ENCODE results near the gene FBXO17.
A peak's percentile ranks its signal among the peaks of the same experiment; 100 is the strongest.

FBXO17 gene

DNA sequence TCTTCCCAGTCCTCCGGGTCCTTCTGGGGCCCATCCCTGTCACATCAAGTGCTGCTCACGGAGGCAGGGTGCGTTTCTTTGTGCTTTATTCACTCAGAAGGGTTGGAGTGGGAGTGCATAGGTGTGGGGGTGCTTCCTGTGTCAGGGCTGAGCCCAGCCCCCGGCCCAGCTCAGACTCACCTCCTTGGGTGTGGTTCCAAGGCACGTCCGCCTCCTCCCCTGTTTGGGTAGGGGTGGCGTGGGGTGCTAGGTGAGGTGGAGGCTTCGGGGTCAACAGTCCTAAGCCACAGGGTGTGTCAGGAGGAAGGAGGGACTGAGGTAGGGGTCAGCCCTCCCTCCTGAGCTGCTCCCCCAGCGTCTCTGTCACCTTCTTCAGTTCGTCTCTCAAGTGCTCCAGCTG, 66.6 kb downstream of the FBXO17 start:
- no peak for DNase-seq
- no peak for TF ChIP-seq POLR2A (IDR thresholded peaks at IDR 0.05; ENCODE audit: low read length)
- TF ChIP-seq GATA1 (IDR thresholded peaks at IDR 0.05; ENCODE audit: low read depth, low read length), result no peak

DNA sequence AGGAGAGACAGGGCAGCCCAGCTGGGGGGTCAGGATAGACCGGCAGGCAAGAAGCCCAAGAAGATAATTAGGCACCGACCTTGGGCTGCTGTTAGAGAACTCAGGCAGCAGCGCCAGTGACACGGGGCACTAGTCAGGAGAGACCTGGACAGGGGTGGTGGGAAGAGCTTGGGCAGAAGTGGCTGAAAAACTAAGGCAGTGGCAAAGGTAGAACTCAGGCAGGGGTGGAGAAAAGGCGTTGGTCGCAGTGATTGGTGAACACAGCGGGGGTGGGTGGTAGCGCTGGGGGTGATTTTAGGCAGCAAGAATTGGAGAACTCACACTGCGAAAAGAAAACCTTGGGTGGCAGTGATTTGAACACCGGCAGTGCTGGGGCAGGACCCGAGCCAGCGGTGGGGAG, 67.9 kb downstream of the FBXO17 start:
- TF ChIP-seq POLR2A (IDR thresholded peaks at IDR 0.05; ENCODE audit: low read length), result no peak
- no peak for TF ChIP-seq GATA1 (IDR thresholded peaks at IDR 0.05; ENCODE audit: low read depth, low read length)
- no peak for DNase-seq

DNA sequence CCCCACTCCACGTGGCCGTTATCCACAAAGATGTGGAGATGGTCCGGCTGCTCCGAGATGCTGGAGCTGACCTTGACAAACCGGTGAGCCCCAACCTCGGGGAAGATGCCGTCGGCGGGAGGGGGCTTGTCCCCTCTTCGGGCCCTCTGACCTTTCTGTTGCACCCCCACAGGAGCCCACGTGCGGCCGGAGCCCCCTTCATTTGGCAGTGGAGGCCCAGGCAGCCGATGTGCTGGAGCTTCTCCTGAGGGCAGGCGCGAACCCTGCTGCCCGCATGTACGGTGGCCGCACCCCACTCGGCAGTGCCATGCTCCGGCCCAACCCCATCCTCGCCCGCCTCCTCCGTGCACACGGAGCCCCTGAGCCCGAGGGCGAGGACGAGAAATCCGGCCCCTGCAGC, 68.3 kb downstream of the FBXO17 start:
- no peak for DNase-seq
- TF ChIP-seq GATA1 (IDR thresholded peaks at IDR 0.05; ENCODE audit: low read depth, low read length) (no peak), POLR2A (IDR thresholded peaks at IDR 0.05; ENCODE audit: low read length) (no peak)

GRCh38 chr19:38905620-38906019, 69.9 kb downstream of the FBXO17 start:
- TF ChIP-seq GATA1 (IDR thresholded peaks at IDR 0.05; ENCODE audit: low read depth, low read length) (no peak), POLR2A (IDR thresholded peaks at IDR 0.05; ENCODE audit: low read length) (no peak)
- DNase-seq, result no peak

GRCh38 chr19:38904581-38905539, 70.7 kb downstream of the FBXO17 start:
- no peak for TF ChIP-seq POLR2A (IDR thresholded peaks at IDR 0.05; ENCODE audit: low read length)
- TF ChIP-seq GATA1 (IDR thresholded peaks at IDR 0.05; ENCODE audit: low read depth, low read length), result no peak
- no peak for DNase-seq

DNA sequence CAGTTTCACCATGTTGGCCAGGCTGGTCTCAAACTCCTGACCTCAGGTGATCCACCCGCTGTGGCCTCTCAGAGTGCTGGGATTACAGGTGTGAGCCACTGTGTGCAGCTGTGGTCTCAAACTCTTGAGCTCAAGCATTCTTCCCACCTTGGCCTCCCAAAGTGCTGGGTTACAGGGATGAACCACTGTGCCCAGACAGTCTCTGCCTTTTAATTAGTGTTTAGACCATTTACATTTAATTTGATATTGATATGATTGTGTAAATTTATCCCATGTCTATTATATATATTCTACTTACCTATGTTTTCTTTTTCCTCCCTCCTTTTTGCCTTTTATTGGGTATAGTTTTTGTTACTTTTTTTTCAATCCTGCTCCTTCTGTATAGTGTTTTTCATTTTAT, 73.9 kb downstream of the FBXO17 start:
- TF ChIP-seq GATA1 (IDR thresholded peaks at IDR 0.05; ENCODE audit: low read depth, low read length) (no peak), POLR2A (IDR thresholded peaks at IDR 0.05; ENCODE audit: low read length) (no peak)
- DNase-seq, result no peak

DNA sequence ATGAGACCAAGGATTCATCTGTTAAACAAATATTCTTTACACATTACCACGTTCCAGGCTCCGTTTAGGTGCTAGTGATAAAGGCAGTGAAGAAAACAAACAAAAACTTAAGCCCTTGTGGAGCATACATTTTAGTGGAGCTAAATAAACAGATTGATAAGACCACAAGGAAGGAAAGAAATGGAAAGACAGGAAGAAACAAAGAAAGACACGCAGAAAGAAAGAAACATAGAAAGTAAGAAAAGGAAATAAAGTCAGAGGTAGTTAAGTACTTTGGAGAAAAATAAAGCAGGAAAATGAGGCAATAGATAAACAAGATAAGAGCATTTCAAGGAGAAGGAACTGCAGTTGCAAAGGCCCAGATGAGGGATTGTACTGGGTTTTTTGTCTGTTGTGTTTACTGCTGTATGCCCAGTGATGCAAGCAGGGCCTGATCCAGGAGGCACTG, 74.8 kb downstream of the FBXO17 start:
- peak in 1 of 2 experiments; percentile 52 for DNase-seq
- TF ChIP-seq GATA1 (IDR thresholded peaks at IDR 0.05; ENCODE audit: low read depth, low read length), result no peak
- no peak for TF ChIP-seq POLR2A (IDR thresholded peaks at IDR 0.05; ENCODE audit: low read length)

- no peak for DNase-seq
- TF ChIP-seq GATA1 (IDR thresholded peaks at IDR 0.05; ENCODE audit: low read depth, low read length), result no peak
- TF ChIP-seq POLR2A (IDR thresholded peaks at IDR 0.05; ENCODE audit: low read length), result no peak
Observed at GRCh38 chr19:38900202-38900629, 75.3 kb downstream of the FBXO17 start.

GRCh38 chr19:38899447-38900201, 75.9 kb downstream of the FBXO17 start, which contains the start of the genes NFKBIB and SIRT2:
NFKBIB (plus strand) TSS chr19:38899969; CDS start chr19:38900033, 64 bp downstream.
SIRT2 (minus strand) TSS chr19:38899618; CDS start chr19:38899521, 97 bp downstream.
- peak; percentile 100 for DNase-seq
- TF ChIP-seq GATA1 (IDR thresholded peaks at IDR 0.05; ENCODE audit: low read depth, low read length) (no peak), POLR2A (IDR thresholded peaks at IDR 0.05; ENCODE audit: low read length) (peak; percentile 92)

DNA sequence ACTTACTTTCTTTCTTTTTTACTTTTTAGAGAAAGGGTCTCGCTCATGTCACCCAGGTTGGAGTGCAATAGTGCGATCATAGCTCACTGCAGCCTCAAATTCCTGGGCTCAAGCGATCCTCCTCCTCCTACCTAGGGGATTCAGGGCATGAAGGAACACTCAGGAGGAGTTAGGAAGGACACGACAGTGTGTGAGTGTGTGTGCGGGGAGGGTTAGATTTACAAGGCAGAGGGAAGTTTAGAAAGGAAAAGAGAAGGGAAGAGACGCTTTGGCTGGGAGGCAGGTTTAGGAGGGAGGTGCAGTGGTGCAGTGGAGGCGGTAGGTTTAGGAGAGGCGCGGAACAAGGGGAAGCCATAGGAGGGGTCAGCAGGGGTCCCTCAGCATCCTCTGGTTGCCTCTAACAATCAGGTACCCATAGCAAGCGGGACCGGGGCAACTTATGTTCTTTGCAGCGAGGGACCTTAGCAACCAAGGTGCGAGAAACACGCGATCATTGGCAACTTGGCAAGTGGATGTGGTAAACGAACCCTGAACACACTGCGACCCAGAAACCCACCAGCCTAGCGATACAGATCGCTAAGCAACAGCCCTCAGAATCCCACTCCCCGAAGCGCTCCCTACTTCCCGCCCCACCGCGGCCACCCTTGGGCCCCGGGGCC, 76.6 kb downstream of the FBXO17 start:
- no peak for DNase-seq

DNA sequence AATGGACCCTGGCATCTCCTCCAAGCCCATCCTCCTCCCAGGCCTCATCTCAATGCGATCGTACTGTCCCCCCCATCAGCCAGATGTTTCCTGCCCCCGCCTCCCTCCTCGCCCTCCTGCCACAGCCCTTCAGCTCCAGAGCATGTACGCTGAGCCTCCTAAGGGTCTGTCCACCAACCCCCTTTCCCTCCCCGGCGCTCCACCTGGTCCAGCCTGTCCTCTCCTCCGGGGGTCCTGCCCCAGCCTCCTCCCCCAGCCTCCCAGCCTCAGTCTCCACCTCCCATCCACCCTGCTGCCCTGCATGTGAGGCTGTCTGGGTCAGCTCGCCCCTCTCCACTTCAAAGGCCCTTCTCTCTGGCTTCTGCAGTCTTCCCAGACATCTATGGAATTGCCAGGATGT, 80.6 kb downstream of the FBXO17 start:
- DNase-seq, result no peak
- TF ChIP-seq POLR2A (IDR thresholded peaks at IDR 0.05; ENCODE audit: low read length), result no peak
- TF ChIP-seq GATA1 (IDR thresholded peaks at IDR 0.05; ENCODE audit: low read depth, low read length), result no peak

More for the DNA sequence above, 76.6 kb downstream of the FBXO17 start:
- TF ChIP-seq POLR2A (IDR thresholded peaks at IDR 0.05; ENCODE audit: low read length), result no peak
- TF ChIP-seq GATA1 (IDR thresholded peaks at IDR 0.05; ENCODE audit: low read depth, low read length), result no peak

DNA sequence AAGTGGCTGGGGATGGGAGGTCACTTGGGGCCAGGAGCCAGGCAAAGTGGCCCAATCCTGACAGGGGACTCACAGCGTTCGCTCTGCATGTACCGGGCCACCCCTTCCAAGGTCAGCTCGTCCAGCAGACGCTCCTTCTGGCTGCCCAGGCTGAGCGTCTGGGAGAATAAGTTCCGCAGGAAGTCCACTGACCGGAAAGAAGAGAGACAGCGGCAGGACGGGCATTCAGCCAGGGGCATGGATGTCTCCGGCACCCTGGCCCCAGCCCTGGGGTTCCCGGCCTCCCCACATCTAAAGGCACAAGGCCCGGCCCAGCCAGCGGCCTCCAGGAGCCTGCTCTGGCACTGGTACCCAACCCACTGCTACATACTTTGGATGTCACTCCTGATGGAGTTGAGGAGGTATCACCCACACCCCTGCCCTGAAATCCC, 82.2 kb downstream of the FBXO17 start:
- no peak for DNase-seq
- TF ChIP-seq POLR2A (IDR thresholded peaks at IDR 0.05; ENCODE audit: low read length) (no peak), GATA1 (IDR thresholded peaks at IDR 0.05; ENCODE audit: low read depth, low read length) (no peak)

- no peak for DNase-seq
- TF ChIP-seq GATA1 (IDR thresholded peaks at IDR 0.05; ENCODE audit: low read depth, low read length) (no peak), POLR2A (IDR thresholded peaks at IDR 0.05; ENCODE audit: low read length) (no peak)
Observed at GRCh38 chr19:38892841-38893240, 82.7 kb downstream of the FBXO17 start.

All from erythroblast (primary cell).